ENCODE results near the gene ADGRL4.
"Not testable (repeated sequence)": the region's sequence is repeated elsewhere in the genome, so short reads cannot be mapped to it uniquely, and the experiment has no call there.

The ADGRL4 gene

GRCh38 chr1:78902641-78903040 is 103.9 kb downstream of the ADGRL4 start:
- Histone ChIP-seq H2AFZ (ENCODE audit: low read depth, low read length) (no peak overlapping the region), H3K4me3 (ENCODE audit: low read length) (no peak overlapping the region), H3K36me3 (ENCODE audit: insufficient read depth, low read length) (no peaks in the 10 kb centered on the region), H3K4me1 (ENCODE audit: insufficient read depth, low read length) (no peaks in the 10 kb centered on the region), H3K9me3 (ENCODE audit: low read length) (no peaks in the 10 kb centered on the region), H3K27me3 (ENCODE audit: insufficient read depth, low read length) (no peaks in the 10 kb centered on the region)

GRCh38 chr1:78894811-78895210 is 111.7 kb downstream of the ADGRL4 start:
- no peak overlapping the region for H3K4me3 ChIP-seq (ENCODE audit: low read length)
- H3K9me3 ChIP-seq (ENCODE audit: low read length), result no peaks in the 10 kb centered on the region
- H3K4me1 ChIP-seq (ENCODE audit: insufficient read depth, low read length), result no peaks in the 10 kb centered on the region
- no peak overlapping the region for H2AFZ ChIP-seq (ENCODE audit: low read depth, low read length)
- H3K27me3 ChIP-seq (ENCODE audit: insufficient read depth, low read length), result no peaks in the 10 kb centered on the region
- no peaks in the 10 kb centered on the region for H3K36me3 ChIP-seq (ENCODE audit: insufficient read depth, low read length)

GRCh38 chr1:78892260-78892840 is 114.2 kb downstream of the ADGRL4 start:
- H3K4me3 ChIP-seq (ENCODE audit: low read length), result no peak overlapping the region
- no peaks in the 10 kb centered on the region for H3K36me3 ChIP-seq (ENCODE audit: insufficient read depth, low read length)
- no peak overlapping the region for H2AFZ ChIP-seq (ENCODE audit: low read depth, low read length)
- H3K27me3 ChIP-seq (ENCODE audit: insufficient read depth, low read length), result no peaks in the 10 kb centered on the region
- no peaks in the 10 kb centered on the region for H3K9me3 ChIP-seq (ENCODE audit: low read length)
- no peaks in the 10 kb centered on the region for H3K4me1 ChIP-seq (ENCODE audit: insufficient read depth, low read length)

- no peaks in the 10 kb centered on the region for H3K4me1 ChIP-seq (ENCODE audit: insufficient read depth, low read length)
- no peak overlapping the region for H2AFZ ChIP-seq (ENCODE audit: low read depth, low read length)
- no peak overlapping the region for H3K4me3 ChIP-seq (ENCODE audit: low read length)
- no peaks in the 10 kb centered on the region for H3K9me3 ChIP-seq (ENCODE audit: low read length)
- no peaks in the 10 kb centered on the region for H3K27me3 ChIP-seq (ENCODE audit: insufficient read depth, low read length)
- no peaks in the 10 kb centered on the region for H3K36me3 ChIP-seq (ENCODE audit: insufficient read depth, low read length)
These were observed 119.1 kb downstream of the ADGRL4 start for GRCh38 chr1:78887458-78887857.

- no peaks in the 10 kb centered on the region for H3K27me3 ChIP-seq (ENCODE audit: insufficient read depth, low read length)
- no peak overlapping the region for H2AFZ ChIP-seq (ENCODE audit: low read depth, low read length)
- no peaks in the 10 kb centered on the region for H3K4me1 ChIP-seq (ENCODE audit: insufficient read depth, low read length)
- no peak overlapping the region for H3K4me3 ChIP-seq (ENCODE audit: low read length)
- no peaks in the 10 kb centered on the region for H3K9me3 ChIP-seq (ENCODE audit: low read length)
- H3K36me3 ChIP-seq (ENCODE audit: insufficient read depth, low read length), result no peaks in the 10 kb centered on the region
These were observed 121.7 kb downstream of the ADGRL4 start for GRCh38 chr1:78884685-78885452.

GRCh38 chr1:78880223-78880622 is 126.3 kb downstream of the ADGRL4 start:
- Histone ChIP-seq H3K36me3 (ENCODE audit: insufficient read depth, low read length) (no peaks in the 10 kb centered on the region), H3K27me3 (ENCODE audit: insufficient read depth, low read length) (no peaks in the 10 kb centered on the region), H2AFZ (ENCODE audit: low read depth, low read length) (no peak overlapping the region), H3K4me3 (ENCODE audit: low read length) (no peak overlapping the region), H3K9me3 (ENCODE audit: low read length) (no peaks in the 10 kb centered on the region), H3K4me1 (ENCODE audit: insufficient read depth, low read length) (no peaks in the 10 kb centered on the region)

- H3K27me3 ChIP-seq (ENCODE audit: insufficient read depth, low read length); H3K36me3 ChIP-seq (ENCODE audit: insufficient read depth, low read length); H3K4me3 ChIP-seq (ENCODE audit: low read length); H3K9me3 ChIP-seq (ENCODE audit: low read length); H3K4me1 ChIP-seq (ENCODE audit: insufficient read depth, low read length); H2AFZ ChIP-seq (ENCODE audit: low read depth, low read length): not testable (repeated sequence)
These were observed 130.5 kb downstream of the ADGRL4 start for GRCh38 chr1:78875986-78876385.

- H3K27me3 ChIP-seq (ENCODE audit: insufficient read depth, low read length); H2AFZ ChIP-seq (ENCODE audit: low read depth, low read length); H3K4me3 ChIP-seq (ENCODE audit: low read length); H3K4me1 ChIP-seq (ENCODE audit: insufficient read depth, low read length); H3K36me3 ChIP-seq (ENCODE audit: insufficient read depth, low read length); H3K9me3 ChIP-seq (ENCODE audit: low read length): not testable (repeated sequence)
These were observed 133.7 kb downstream of the ADGRL4 start for GRCh38 chr1:78872801-78873200.

GRCh38 chr1:78871249-78871648 is 135.3 kb downstream of the ADGRL4 start:
- no peak overlapping the region for H3K4me3 ChIP-seq (ENCODE audit: low read length)
- H2AFZ ChIP-seq (ENCODE audit: low read depth, low read length), result no peak overlapping the region
- no peaks in the 10 kb centered on the region for H3K4me1 ChIP-seq (ENCODE audit: insufficient read depth, low read length)
- H3K36me3 ChIP-seq (ENCODE audit: insufficient read depth, low read length), result no peaks in the 10 kb centered on the region
- H3K9me3 ChIP-seq (ENCODE audit: low read length), result no peaks in the 10 kb centered on the region
- no peaks in the 10 kb centered on the region for H3K27me3 ChIP-seq (ENCODE audit: insufficient read depth, low read length)

GRCh38 chr1:78869136-78869535 is 137.4 kb downstream of the ADGRL4 start:
- Histone ChIP-seq H3K4me1 (ENCODE audit: insufficient read depth, low read length) (no peaks in the 10 kb centered on the region), H3K4me3 (ENCODE audit: low read length) (no peak overlapping the region), H2AFZ (ENCODE audit: low read depth, low read length) (no peak overlapping the region), H3K9me3 (ENCODE audit: low read length) (no peaks in the 10 kb centered on the region), H3K36me3 (ENCODE audit: insufficient read depth, low read length) (no peaks in the 10 kb centered on the region), H3K27me3 (ENCODE audit: insufficient read depth, low read length) (no peaks in the 10 kb centered on the region)

GRCh38 chr1:78864175-78864574 is 142.4 kb downstream of the ADGRL4 start:
- Histone ChIP-seq H3K36me3 (ENCODE audit: insufficient read depth, low read length) (no peaks in the 10 kb centered on the region), H3K4me3 (ENCODE audit: low read length) (no peak overlapping the region), H3K4me1 (ENCODE audit: insufficient read depth, low read length) (no peaks in the 10 kb centered on the region), H3K9me3 (ENCODE audit: low read length) (no peaks in the 10 kb centered on the region), H2AFZ (ENCODE audit: low read depth, low read length) (no peak overlapping the region), H3K27me3 (ENCODE audit: insufficient read depth, low read length) (no peaks in the 10 kb centered on the region)

GRCh38 chr1:78856096-78856495 is 150.4 kb downstream of the ADGRL4 start:
- Histone ChIP-seq H3K4me1 (ENCODE audit: insufficient read depth, low read length) (no peaks in the 10 kb centered on the region), H3K9me3 (ENCODE audit: low read length) (no peaks in the 10 kb centered on the region), H3K4me3 (ENCODE audit: low read length) (no peak overlapping the region), H3K27me3 (ENCODE audit: insufficient read depth, low read length) (no peaks in the 10 kb centered on the region), H2AFZ (ENCODE audit: low read depth, low read length) (no peak overlapping the region), H3K36me3 (ENCODE audit: insufficient read depth, low read length) (no peaks in the 10 kb centered on the region)

GRCh38 chr1:78855258-78855657 is 151.3 kb downstream of the ADGRL4 start:
- Histone ChIP-seq H3K27me3 (ENCODE audit: insufficient read depth, low read length) (no peaks in the 10 kb centered on the region), H3K9me3 (ENCODE audit: low read length) (no peaks in the 10 kb centered on the region), H2AFZ (ENCODE audit: low read depth, low read length) (no peak overlapping the region), H3K4me3 (ENCODE audit: low read length) (no peak overlapping the region), H3K36me3 (ENCODE audit: insufficient read depth, low read length) (no peaks in the 10 kb centered on the region), H3K4me1 (ENCODE audit: insufficient read depth, low read length) (no peaks in the 10 kb centered on the region)

- H3K36me3 ChIP-seq (ENCODE audit: insufficient read depth, low read length), result no peaks in the 10 kb centered on the region
- H3K4me1 ChIP-seq (ENCODE audit: insufficient read depth, low read length), result no peaks in the 10 kb centered on the region
- H2AFZ ChIP-seq (ENCODE audit: low read depth, low read length), result no peak overlapping the region
These were observed 152.0 kb downstream of the ADGRL4 start for GRCh38 chr1:78854556-78854955.

More at GRCh38 chr1:78854556-78854955, 152.0 kb downstream of the ADGRL4 start:
- no peaks in the 10 kb centered on the region for H3K27me3 ChIP-seq (ENCODE audit: insufficient read depth, low read length)
- H3K4me3 ChIP-seq (ENCODE audit: low read length), result no peak overlapping the region
- H3K9me3 ChIP-seq (ENCODE audit: low read length), result no peaks in the 10 kb centered on the region

Data from neuron (in vitro differentiated cells).